Hepatocyte (in vitro differentiated cells): ENCODE measurements around the gene USP2. TPM values are rescaled to one million over a fixed set of nuclear protein-coding genes. Genes with fewer than 3 reads are reported as not detected.

Experiments
- DNase-seq: peaks from one replicate; pipeline ENCODE4 v3.0.0-alpha.2; 2016; ENCODE audit warnings: low spot score
- H2AFZ ChIP-seq: fragments of 200-600 bp; sonication (generic); 2 replicates; pipeline ENCODE4 v1.6.0; 2016; ENCODE audit warnings: antibody characterized with exemption, mild to moderate bottlenecking
- H3K27ac ChIP-seq: fragments of 200-600 bp; sonication (generic); 2 replicates; pipeline ENCODE4 v1.5.1; 2016; ENCODE audit warnings: mild to moderate bottlenecking
- H3K27me3 ChIP-seq: fragments of 200-600 bp; sonication (generic); 2 replicates; pipeline ENCODE4 v1.6.1; 2016
- H3K36me3 ChIP-seq: fragments of 200-600 bp; sonication (generic); replicated peaks from 2 replicates; pipeline ENCODE4 v1.5.1; 2016; ENCODE audit warnings: low read depth; ENCODE audit not compliant: insufficient read depth
- H3K4me1 ChIP-seq: fragments of 200-600 bp; sonication (generic); 2 replicates; pipeline ENCODE4 v1.5.1; 2016; ENCODE audit warnings: mild to moderate bottlenecking, moderate library complexity; ENCODE audit not compliant: insufficient read depth
- H3K4me2 ChIP-seq: fragments of 200-600 bp; sonication (generic); 2 replicates; pipeline ENCODE4 v1.6.0; 2016
- H3K4me3 ChIP-seq: fragments of 200-600 bp; sonication (generic); 2 replicates; pipeline ENCODE4 v1.5.1; 2016; ENCODE audit warnings: mild to moderate bottlenecking
- H3K79me2 ChIP-seq: fragments of 200-600 bp; sonication (generic); 2 replicates; pipeline ENCODE4 v1.6.0; 2017; ENCODE audit warnings: mild to moderate bottlenecking
- H3K9me2 ChIP-seq: fragments of 200-600 bp; sonication (generic); replicated peaks from 2 replicates; pipeline ENCODE4 v1.6.0; 2017; ENCODE audit warnings: mild to moderate bottlenecking; ENCODE audit not compliant: insufficient read depth
- H3K9me3 ChIP-seq: fragments of 200-600 bp; sonication (generic); 2 replicates; pipeline ENCODE4 v1.5.1; 2016; ENCODE audit warnings: low read depth, mild to moderate bottlenecking
- H4K20me1 ChIP-seq: fragments of 200-600 bp; sonication (generic); 2 replicates; pipeline ENCODE4 v1.6.0; 2016; ENCODE audit warnings: mild to moderate bottlenecking; ENCODE audit not compliant: insufficient read depth, poor library complexity, severe bottlenecking
- CTCF ChIP-seq: fragments of 200-600 bp; sonication (generic); IDR thresholded peaks from 2 replicates; pipeline ENCODE4 v1.5.1; 2016; ENCODE audit warnings: antibody characterized with exemption, mild to moderate bottlenecking; ENCODE audit not compliant: poor library complexity
- EZH2 ChIP-seq: fragments of 200-600 bp; sonication (generic); IDR thresholded peaks from 2 replicates; pipeline ENCODE4 v1.6.1; 2016; ENCODE audit warnings: antibody characterized with exemption, mild to moderate bottlenecking, borderline replicate concordance
- EZH2phosphoT487 ChIP-seq: fragments of 200-600 bp; sonication (generic); IDR thresholded peaks from one replicate; pipeline ENCODE4 v1.6.1; 2018; ENCODE audit warnings: antibody characterized with exemption, mild to moderate bottlenecking, low read depth, moderate library complexity; ENCODE audit not compliant: unreplicated experiment, severe bottlenecking
- WGBS: methylation state at CpG from one replicate; pipeline ENCODE4 v1.1.6; 2016; ENCODE audit warnings: low lambda C conversion rate; ENCODE audit errors: missing lambda C conversion rate; 5-methylcytosine and 5-hydroxymethylcytosine counted together
- polyA plus RNA-seq: library from polyadenylated mRNA; unstranded; fragments of >200 nt; fragmentation: Nextera tagmentation; extraction: Ambion mirVana; gene quantifications from 2 replicates; pipeline ENCODE4 v1.2.1, GENCODE V29; 2016
- total RNA-seq: library from RNA; depleted of rRNA; stranded (reverse); fragments of >200 nt; gene quantifications from 2 replicates; pipeline ENCODE4 v1.2.3, GENCODE V29; 2014

The USP2 gene
- total and polyA plus RNA-seq, 2 experiments from 2014 or later: 7.3 to 23.5 TPM

GRCh38 chr11:119420631-119421030 is 39.1 kb upstream of the USP2 start:
- 94% methylated on average over 8 of the region's 8 CpGs for WGBS
- no peak overlapping the region for H3K4me3 ChIP-seq
- no peak overlapping the region for H2AFZ ChIP-seq
- H3K27ac ChIP-seq: no peak overlapping the region
- no peaks in the 10 kb centered on the region for H3K9me2 ChIP-seq
- no peaks in the 10 kb centered on the region for H3K79me2 ChIP-seq
- H3K4me1 ChIP-seq: peaks cover 9% of the 10 kb centered on the region
- no peaks in the 10 kb centered on the region for H3K9me3 ChIP-seq
- no peak overlapping the region for H3K4me2 ChIP-seq
- H3K27me3 ChIP-seq: peaks cover 33% of the 10 kb centered on the region
- no peaks in the 10 kb centered on the region for H4K20me1 ChIP-seq
- TF ChIP-seq EZH2 (no peak), EZH2phosphoT487 (no peak), CTCF (no peak)
- H3K36me3 ChIP-seq: no peaks in the 10 kb centered on the region
- no peak for DNase-seq

GRCh38 chr11:119419834-119420492 is 38.5 kb upstream of the USP2 start:
- no peak overlapping the region for H3K27ac ChIP-seq
- H3K79me2 ChIP-seq: no peaks in the 10 kb centered on the region
- 91% methylated on average over 18 of the region's 18 CpGs for WGBS
- TF ChIP-seq EZH2 (no peak), EZH2phosphoT487 (no peak)
- H3K9me3 ChIP-seq: no peaks in the 10 kb centered on the region
- no peak overlapping the region for H3K4me3 ChIP-seq
- no peak for DNase-seq
- H3K4me1 ChIP-seq: peaks cover 9% of the 10 kb centered on the region
- peaks cover 33% of the 10 kb centered on the region for H3K27me3 ChIP-seq
- no peak overlapping the region for H2AFZ ChIP-seq
- no peaks in the 10 kb centered on the region for H3K9me2 ChIP-seq
- H3K36me3 ChIP-seq: no peaks in the 10 kb centered on the region
- no peaks in the 10 kb centered on the region for H4K20me1 ChIP-seq
- no peak overlapping the region for H3K4me2 ChIP-seq

GRCh38 chr11:119419246-119419645 is 37.8 kb upstream of the USP2 start:
- H2AFZ ChIP-seq: no peak overlapping the region
- H3K79me2 ChIP-seq: no peaks in the 10 kb centered on the region
- no peak for DNase-seq
- no peaks in the 10 kb centered on the region for H3K36me3 ChIP-seq
- no peaks in the 10 kb centered on the region for H4K20me1 ChIP-seq
- H3K4me1 ChIP-seq: peaks cover 9% of the 10 kb centered on the region
- peaks cover 33% of the 10 kb centered on the region for H3K27me3 ChIP-seq
- H3K9me3 ChIP-seq: no peaks in the 10 kb centered on the region
- no peak overlapping the region for H3K4me3 ChIP-seq
- TF ChIP-seq EZH2phosphoT487 (no peak), CTCF (no peak), EZH2 (no peak)
- no peak overlapping the region for H3K4me2 ChIP-seq
- no peak overlapping the region for H3K27ac ChIP-seq
- H3K9me2 ChIP-seq: no peaks in the 10 kb centered on the region
- WGBS: 91% methylated on average over 5 of the region's 5 CpGs

- DNase-seq: no peak
- H3K4me3 ChIP-seq: no peak overlapping the region
- H3K36me3 ChIP-seq: no peaks in the 10 kb centered on the region
- H3K79me2 ChIP-seq: no peaks in the 10 kb centered on the region
- H3K27me3 ChIP-seq: peaks cover 30% of the 10 kb centered on the region
- H3K4me2 ChIP-seq: no peak overlapping the region
- no peak overlapping the region for H2AFZ ChIP-seq
- 95% methylated on average over 4 of the region's 4 CpGs for WGBS
- no peak overlapping the region for H3K27ac ChIP-seq
- peaks cover 9% of the 10 kb centered on the region for H3K4me1 ChIP-seq
- no peaks in the 10 kb centered on the region for H4K20me1 ChIP-seq
- no peaks in the 10 kb centered on the region for H3K9me2 ChIP-seq
- TF ChIP-seq EZH2 (no peak), CTCF (no peak), EZH2phosphoT487 (no peak)
- no peaks in the 10 kb centered on the region for H3K9me3 ChIP-seq
Observed at GRCh38 chr11:119418759-119419158, 37.3 kb upstream of the USP2 start.
